Cardiac fibroblast (primary cell): ENCODE data around the gene ABLIM3.
A peak's percentile ranks its signal among the peaks of the same experiment; 100 is the strongest.

ENCODE experiments used
- DNase-seq, 2 donors: peaks; one replicate each; pipeline versions ENCODE4 v3.0.0 to v3.0.0-alpha.2; 2010; ENCODE audit warnings: low read depth in 2 of 2
- H3K4me3 ChIP-seq, 2 donors: replicated peaks in 1 of 2; 1 replicate in 1 of 2; 2 replicates in 1 of 2; pipeline ENCODE4 v1.5.1; 2011; ENCODE audit warnings: low read depth in 2 of 2, low read length in 2 of 2, mild to moderate bottlenecking in 2 of 2, moderate library complexity in 1 of 2
- TF ChIP-seq, protein P1 (sequence below): IDR thresholded peaks from one replicate; pipeline ENCODE4 v1.5.1; 2011; ENCODE audit warnings: low read depth, mild to moderate bottlenecking, low read length, inconsistent platforms

The ABLIM3 gene

DNA sequence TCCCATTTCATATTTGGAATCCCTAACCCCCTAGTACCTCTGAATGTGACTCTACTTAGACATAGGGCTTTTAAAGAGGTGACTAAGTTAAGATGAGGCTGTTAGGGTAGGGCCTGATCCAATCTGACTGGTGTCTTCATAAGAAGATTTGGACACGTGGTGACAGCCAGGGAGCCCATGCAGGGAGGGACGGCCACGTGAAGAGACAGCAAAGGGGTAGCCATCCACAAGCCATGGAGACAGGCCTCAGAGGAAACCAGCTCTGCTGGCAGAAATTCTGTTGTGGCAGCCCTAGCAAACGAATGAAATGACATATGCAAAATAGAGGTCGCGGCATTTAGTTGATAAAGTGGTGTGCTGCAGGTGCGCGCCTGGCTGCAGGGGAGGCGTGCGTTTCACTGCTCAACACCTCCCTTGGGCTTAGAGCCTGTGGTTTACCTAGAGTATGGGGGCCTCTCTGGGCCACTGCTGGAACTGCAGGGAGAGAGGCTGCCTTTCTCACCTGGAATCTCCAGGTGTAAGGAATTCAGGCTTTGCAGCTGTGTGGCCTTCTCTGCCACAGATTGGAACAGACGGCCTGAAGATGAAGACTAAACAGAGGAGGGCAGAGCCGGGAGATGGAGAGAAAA, 123.3 kb downstream of the ABLIM3 start:
- TF ChIP-seq, protein P1, sequence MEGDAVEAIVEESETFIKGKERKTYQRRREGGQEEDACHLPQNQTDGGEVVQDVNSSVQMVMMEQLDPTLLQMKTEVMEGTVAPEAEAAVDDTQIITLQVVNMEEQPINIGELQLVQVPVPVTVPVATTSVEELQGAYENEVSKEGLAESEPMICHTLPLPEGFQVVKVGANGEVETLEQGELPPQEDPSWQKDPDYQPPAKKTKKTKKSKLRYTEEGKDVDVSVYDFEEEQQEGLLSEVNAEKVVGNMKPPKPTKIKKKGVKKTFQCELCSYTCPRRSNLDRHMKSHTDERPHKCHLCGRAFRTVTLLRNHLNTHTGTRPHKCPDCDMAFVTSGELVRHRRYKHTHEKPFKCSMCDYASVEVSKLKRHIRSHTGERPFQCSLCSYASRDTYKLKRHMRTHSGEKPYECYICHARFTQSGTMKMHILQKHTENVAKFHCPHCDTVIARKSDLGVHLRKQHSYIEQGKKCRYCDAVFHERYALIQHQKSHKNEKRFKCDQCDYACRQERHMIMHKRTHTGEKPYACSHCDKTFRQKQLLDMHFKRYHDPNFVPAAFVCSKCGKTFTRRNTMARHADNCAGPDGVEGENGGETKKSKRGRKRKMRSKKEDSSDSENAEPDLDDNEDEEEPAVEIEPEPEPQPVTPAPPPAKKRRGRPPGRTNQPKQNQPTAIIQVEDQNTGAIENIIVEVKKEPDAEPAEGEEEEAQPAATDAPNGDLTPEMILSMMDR, result peak; percentile 55
- H3K4me3 ChIP-seq, result no peak overlapping the region
- DNase-seq, result no peak

DNA sequence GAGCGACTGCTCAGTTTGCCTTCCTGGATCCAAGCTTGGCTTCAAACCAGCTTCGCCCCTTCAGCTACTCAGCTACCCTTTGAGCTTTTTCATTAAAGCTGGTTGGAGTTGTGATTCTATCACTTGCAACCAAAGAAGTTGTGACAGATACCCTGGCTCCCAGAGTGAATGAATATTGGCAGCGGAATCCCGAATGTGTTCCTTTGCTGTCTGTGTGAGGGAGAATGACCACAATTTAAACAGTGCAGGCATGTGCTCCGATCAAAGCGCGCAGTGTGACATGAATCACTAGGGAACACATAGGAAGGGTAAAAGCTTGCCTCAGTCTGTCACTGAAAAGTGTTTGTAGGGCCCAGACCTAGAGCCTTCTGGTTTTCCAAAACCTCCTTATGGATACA, 123.8 kb downstream of the ABLIM3 start:
- DNase-seq, result no peak
- no peak overlapping the region for H3K4me3 ChIP-seq
- TF ChIP-seq, protein P1, result no peak

DNA sequence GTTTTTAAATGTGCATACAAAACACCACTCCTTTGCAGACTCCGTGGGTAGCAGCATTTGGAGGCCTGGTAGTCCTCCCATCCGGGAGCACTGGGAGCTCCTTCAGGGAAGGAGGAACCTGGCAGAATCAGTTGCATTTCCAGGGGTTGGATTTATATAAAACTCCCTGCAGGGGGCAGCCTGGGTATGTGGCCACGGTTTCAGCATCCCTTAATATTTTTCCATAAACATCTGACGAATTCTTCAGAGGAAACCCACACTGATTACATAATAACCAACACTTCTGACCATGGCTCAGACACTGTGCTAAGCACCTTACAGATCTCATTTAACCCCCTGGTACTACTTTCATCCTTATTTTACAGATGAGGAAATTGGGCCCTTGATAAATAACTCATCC, 124.3 kb downstream of the ABLIM3 start:
- peak; percentile 81 for DNase-seq
- TF ChIP-seq, protein P1, result peak; percentile 56
- H3K4me3 ChIP-seq, result no peak overlapping the region

DNA sequence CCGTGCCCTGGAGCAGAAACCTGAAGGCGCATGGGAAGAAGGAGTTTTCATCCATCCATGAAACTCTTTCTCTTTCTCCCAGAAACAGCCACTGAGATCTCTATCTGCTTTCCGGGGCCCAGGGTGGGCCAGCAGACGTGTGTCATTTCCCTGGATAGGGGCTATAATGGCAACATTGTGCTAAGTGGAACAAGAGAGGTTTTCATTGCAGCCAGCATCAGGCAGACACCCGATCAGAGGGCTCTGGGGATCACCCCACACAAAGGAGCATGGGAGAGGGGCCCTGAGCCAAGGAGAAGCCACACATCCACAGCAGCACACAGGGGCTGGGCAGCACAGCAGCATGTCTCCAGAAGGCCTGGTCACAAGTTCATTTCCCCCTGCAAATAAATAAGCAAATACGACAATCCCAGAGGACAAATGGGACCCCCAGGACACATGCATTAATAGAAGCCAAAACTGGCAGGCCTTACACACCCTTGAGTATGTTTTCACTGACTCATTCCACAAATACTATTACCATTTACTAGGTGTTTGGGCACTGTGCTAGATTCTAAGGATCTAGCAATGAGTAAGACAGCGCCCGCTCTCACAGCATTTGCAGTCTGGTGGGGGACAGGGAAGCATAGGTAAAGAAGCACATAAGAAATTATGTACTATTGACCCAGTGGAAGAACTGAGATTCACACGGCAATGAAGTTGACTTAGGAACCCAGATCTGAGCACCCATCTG, 126.1 kb downstream of the ABLIM3 start:
- TF ChIP-seq, protein P1, result no peak
- H3K4me3 ChIP-seq, result no peak overlapping the region
- DNase-seq, result no peak

DNA sequence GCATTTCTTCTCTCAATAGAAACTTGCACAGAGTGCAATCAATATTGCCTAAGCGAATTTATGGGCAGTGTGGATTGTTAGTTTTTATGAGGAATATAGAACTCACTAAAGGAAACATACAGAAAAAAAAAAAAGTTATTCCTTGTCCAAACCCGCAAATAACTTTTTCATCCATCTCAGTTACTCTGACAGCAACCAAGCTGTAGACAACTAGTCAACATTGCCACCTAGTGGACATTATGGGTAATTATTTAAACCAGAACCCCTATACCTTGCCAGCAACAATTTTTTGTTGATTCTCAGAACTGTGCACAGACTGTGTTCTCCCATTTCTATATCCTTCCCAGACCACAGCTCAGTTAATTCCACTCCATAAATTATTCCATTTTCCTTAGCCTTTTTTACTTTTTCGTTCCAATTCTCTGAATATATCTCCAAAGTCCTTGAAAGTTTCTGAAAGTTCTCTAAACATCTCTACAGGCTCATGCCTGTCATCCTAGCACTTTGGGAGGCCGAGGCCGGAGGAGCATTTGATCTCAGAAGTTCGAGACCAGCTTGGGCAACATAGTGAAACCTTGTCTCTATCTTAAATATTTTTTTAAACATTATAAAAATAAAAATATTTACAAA, 127.8 kb downstream of the ABLIM3 start:
- peak; percentile 71 to 79 for DNase-seq
- TF ChIP-seq, protein P1, result peak; percentile 63
- H3K4me3 ChIP-seq, result no peak overlapping the region

DNA sequence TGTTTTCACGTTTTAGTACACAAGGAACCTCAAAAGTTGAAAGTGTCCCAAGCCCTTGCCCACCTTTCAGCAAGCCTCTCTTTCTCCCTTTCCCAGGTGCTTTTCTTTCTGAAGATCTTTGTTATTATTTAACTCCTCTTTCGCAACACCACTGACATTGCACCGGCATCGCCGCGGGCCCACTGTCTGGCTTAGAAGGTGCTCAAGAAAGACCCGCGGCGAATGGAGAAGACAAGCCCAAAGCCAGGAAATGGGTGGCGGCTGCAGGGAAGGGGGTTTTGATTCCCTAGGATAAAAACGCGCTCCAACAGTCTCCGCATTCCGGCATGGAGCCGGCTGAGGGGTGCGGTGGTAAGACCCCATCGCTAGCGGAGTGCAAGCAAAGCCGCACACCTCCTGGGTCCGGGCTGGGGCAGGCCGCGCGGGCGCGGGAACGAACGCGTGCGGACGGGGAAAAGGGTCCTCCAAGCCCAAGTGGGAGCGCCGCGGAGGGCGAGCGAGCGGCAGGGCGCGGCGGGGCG, 130.0 kb downstream of the ABLIM3 start:
- peak overlapping the region; percentile 51 to 68 for H3K4me3 ChIP-seq
- TF ChIP-seq, protein P1, result no peak
- no peak for DNase-seq
